HL-60 (cell line): Measurements from ENCODE around the gene TRIP6.

ENCODE experiments used
- DNase-seq, 2 experiments: peaks; one replicate each; pipeline ENCODE4 v3.0.0-alpha.2; 2010 to 2020; ENCODE audit warnings: low read depth in 1 of 2, low spot score in 1 of 2
- H3K27ac ChIP-seq: fragments of 250-450 bp; sonication (Bioruptor Pico); replicated peaks from 2 replicates; pipeline ENCODE4 v1.5.1; 2020; ENCODE audit warnings: mild to moderate bottlenecking, moderate library complexity
- H3K27me3 ChIP-seq: fragments of 250-450 bp; sonication (Bioruptor Pico); 2 replicates; pipeline ENCODE4 v1.5.1; 2021; ENCODE audit warnings: mild to moderate bottlenecking, moderate library complexity; ENCODE audit not compliant: insufficient read depth, poor library complexity, severe bottlenecking
- H3K4me3 ChIP-seq: replicated peaks from 2 replicates; pipeline ENCODE4 v1.5.1; 2011; ENCODE audit warnings: mild to moderate bottlenecking, control low read depth, low read length; ENCODE audit not compliant: insufficient read depth
- GABPA ChIP-seq: IDR thresholded peaks from 2 replicates; pipeline ENCODE4 v1.6.1; 2012; ENCODE audit warnings: low read depth
- POLR2AphosphoS5 ChIP-seq: IDR thresholded peaks from 2 replicates; pipeline ENCODE4 v1.6.1; 2012; ENCODE audit warnings: low read depth
- SPI1 ChIP-seq: IDR thresholded peaks from 2 replicates; pipeline ENCODE4 v1.6.1; 2012; ENCODE audit warnings: low read depth, mild to moderate bottlenecking, borderline replicate concordance
- TF ChIP-seq, protein P1 (sequence below): IDR thresholded peaks from one replicate; pipeline ENCODE4 v1.5.1; 2011; ENCODE audit warnings: low read length, control low read depth, inconsistent platforms; ENCODE audit not compliant: insufficient read depth
- TF ChIP-seq, protein P2 (sequence below): IDR thresholded peaks from 2 replicates; pipeline ENCODE4 v1.6.1; 2012; ENCODE audit warnings: low read depth; ENCODE audit not compliant: insufficient replicate concordance

TRIP6 gene

DNA sequence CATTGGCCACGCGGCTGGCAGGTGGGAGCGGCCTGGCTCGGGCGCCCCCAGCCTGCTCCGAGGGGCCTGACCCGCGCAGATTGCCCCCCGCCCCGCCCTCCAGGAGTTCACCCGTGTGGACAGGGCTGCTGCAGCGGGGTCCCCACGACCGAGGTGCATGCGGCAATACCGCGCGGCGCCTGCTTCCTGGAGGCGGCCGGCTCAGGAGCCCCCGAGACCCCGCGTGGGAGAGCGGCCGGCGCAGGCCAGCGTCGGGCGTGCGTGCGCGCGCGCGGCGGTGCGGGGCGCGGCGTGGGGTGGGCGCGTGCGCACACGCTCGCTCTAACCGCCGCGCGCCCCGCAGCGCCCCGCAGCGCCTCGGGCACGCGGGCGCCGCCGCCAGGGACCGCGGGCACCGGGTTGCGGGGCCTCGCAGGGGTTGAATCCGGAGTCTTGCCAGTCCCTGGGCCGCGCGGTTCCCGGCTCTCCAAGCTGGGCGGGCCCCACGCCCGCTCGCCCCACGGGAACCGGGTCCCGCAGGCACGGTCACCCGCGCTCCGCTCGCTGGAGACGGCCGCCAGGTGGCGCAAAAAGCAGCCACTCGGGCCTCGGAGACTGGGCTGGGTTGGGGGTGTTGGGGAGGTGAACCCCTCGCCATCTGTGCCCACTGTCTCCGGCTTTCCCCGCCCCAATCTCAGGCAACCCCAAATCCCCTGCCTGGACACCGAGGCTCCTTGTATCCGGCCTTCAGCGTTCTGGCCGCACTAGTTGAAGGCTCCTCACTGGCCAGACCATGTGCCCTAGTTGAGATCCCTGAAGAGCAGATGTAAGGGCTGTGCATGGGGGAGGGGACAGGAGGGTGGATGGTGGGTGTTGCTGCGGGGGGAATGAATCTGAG, 29.8 kb downstream of the TRIP6 start:
- no peak overlapping the region for H3K27ac ChIP-seq
- peaks cover 29% of the 10 kb centered on the region for H3K27me3 ChIP-seq
- no peak for TF ChIP-seq SPI1
- TF ChIP-seq, protein P1, sequence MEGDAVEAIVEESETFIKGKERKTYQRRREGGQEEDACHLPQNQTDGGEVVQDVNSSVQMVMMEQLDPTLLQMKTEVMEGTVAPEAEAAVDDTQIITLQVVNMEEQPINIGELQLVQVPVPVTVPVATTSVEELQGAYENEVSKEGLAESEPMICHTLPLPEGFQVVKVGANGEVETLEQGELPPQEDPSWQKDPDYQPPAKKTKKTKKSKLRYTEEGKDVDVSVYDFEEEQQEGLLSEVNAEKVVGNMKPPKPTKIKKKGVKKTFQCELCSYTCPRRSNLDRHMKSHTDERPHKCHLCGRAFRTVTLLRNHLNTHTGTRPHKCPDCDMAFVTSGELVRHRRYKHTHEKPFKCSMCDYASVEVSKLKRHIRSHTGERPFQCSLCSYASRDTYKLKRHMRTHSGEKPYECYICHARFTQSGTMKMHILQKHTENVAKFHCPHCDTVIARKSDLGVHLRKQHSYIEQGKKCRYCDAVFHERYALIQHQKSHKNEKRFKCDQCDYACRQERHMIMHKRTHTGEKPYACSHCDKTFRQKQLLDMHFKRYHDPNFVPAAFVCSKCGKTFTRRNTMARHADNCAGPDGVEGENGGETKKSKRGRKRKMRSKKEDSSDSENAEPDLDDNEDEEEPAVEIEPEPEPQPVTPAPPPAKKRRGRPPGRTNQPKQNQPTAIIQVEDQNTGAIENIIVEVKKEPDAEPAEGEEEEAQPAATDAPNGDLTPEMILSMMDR = peak; percentile 46
- TF ChIP-seq, protein P2, sequence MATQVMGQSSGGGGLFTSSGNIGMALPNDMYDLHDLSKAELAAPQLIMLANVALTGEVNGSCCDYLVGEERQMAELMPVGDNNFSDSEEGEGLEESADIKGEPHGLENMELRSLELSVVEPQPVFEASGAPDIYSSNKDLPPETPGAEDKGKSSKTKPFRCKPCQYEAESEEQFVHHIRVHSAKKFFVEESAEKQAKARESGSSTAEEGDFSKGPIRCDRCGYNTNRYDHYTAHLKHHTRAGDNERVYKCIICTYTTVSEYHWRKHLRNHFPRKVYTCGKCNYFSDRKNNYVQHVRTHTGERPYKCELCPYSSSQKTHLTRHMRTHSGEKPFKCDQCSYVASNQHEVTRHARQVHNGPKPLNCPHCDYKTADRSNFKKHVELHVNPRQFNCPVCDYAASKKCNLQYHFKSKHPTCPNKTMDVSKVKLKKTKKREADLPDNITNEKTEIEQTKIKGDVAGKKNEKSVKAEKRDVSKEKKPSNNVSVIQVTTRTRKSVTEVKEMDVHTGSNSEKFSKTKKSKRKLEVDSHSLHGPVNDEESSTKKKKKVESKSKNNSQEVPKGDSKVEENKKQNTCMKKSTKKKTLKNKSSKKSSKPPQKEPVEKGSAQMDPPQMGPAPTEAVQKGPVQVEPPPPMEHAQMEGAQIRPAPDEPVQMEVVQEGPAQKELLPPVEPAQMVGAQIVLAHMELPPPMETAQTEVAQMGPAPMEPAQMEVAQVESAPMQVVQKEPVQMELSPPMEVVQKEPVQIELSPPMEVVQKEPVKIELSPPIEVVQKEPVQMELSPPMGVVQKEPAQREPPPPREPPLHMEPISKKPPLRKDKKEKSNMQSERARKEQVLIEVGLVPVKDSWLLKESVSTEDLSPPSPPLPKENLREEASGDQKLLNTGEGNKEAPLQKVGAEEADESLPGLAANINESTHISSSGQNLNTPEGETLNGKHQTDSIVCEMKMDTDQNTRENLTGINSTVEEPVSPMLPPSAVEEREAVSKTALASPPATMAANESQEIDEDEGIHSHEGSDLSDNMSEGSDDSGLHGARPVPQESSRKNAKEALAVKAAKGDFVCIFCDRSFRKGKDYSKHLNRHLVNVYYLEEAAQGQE = no peak
- no peak for TF ChIP-seq POLR2AphosphoS5
- no peak for TF ChIP-seq GABPA
- peak in 1 of 2 experiments; percentile 29 for DNase-seq
- H3K4me3 ChIP-seq = peak overlapping the region; percentile 8

DNA sequence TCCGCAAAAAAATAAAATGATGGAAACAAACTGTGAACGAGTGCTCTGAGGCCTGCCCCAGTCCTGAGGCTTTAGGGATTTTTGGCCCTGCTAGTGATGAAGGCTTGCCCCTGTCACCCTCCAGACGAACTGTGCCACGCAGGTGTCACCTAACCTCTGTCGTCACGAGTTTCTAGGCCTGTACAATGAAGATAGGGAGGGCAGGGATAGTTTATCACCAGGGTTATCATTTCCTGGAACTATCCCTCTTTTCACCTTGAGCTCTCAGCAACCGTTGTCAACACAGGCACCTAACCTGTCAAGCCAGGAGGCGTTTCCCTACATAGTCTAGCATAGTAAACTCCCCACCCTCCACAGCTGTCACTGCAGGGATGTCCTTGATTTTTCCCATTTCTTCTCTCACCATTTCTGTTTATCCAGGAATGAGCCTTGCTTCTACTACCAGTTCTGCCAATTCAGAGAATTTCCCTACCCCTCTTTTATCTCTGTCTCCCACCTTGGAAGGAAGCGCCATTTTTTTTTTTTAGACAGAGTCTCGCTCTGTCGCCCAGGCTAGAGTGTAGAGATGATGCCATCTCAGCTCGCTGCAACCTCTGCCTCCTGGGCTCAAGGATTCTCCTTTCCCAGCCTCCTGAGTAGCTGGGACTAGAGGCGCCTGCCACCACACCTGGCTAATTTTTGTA, 30.7 kb downstream of the TRIP6 start:
- no peak for DNase-seq
- Histone ChIP-seq H3K4me3 (no peak overlapping the region), H3K27ac (no peak overlapping the region), H3K27me3 (peaks cover 26% of the 10 kb centered on the region)
- TF ChIP-seq, protein P2 = no peak
- TF ChIP-seq, protein P1 = no peak
- TF ChIP-seq GABPA = no peak
- TF ChIP-seq SPI1 = no peak
- TF ChIP-seq POLR2AphosphoS5 = no peak

GRCh38 chr7:100899432-100899831, 32.2 kb downstream of the TRIP6 start:
- Histone ChIP-seq H3K27me3 (peaks cover 25% of the 10 kb centered on the region), H3K27ac (no peak overlapping the region), H3K4me3 (no peak overlapping the region)
- no peak for TF ChIP-seq GABPA
- TF ChIP-seq POLR2AphosphoS5 = no peak
- TF ChIP-seq, protein P2 = no peak
- TF ChIP-seq, protein P1 = no peak
- no peak for TF ChIP-seq SPI1
- DNase-seq = no peak
